ENCODE results near the gene UBE2G1. TPM values are rescaled to one million over a fixed set of nuclear protein-coding genes. Genes with fewer than 3 reads are reported as not detected.
A peak's percentile ranks its signal among the peaks of the same experiment; 100 is the strongest.

Gene UBE2G1
- total and polyA plus RNA-seq, 11 donors: 19.4 to 125 (median 94.7) TPM

- peaks cover 0 to 48% (median 28%) of the 10 kb centered on the region in 12 donors for H3K4me1 ChIP-seq
- no peaks in the 10 kb centered on the region for H3K9me3 ChIP-seq
- peak overlapping the region in 7 of 12 donors; percentile 3 to 88 (median 18) for H3K27ac ChIP-seq
- ATAC-seq (no peak), DNase-seq (no peak)
- peaks cover 0 to 94% (median 70%) of the 10 kb centered on the region in 9 donors for H3K36me3 ChIP-seq
- H3K4me3 ChIP-seq: no peak overlapping the region
- intact Hi-C loops (cut with DNase I): no loop called here
- no peaks in the 10 kb centered on the region for H3K27me3 ChIP-seq
- TF ChIP-seq POLR2A (IDR thresholded peaks at IDR 0.05) (no peak), CTCF (IDR thresholded peaks at IDR 0.05) (no peak)
- WGBS, 4 donors: 77 to 83% (median 81%) methylated on average over 8 of the region's 8 CpGs
Observed at GRCh38 chr17:4235372-4236279, 130.8 kb downstream of the UBE2G1 start.

- H3K27ac ChIP-seq: peak overlapping the region in 11 of 12 donors; percentile 47 to 88 (median 73)
- no peak for DNase-seq
- TF ChIP-seq POLR2A (IDR thresholded peaks at IDR 0.05) (no peak), CTCF (IDR thresholded peaks at IDR 0.05) (no peak)
- no peaks in the 10 kb centered on the region for H3K27me3 ChIP-seq
- H3K36me3 ChIP-seq: peaks cover 0 to 83% (median 58%) of the 10 kb centered on the region in 9 donors
- no peaks in the 10 kb centered on the region for H3K9me3 ChIP-seq
- peaks cover 0 to 61% (median 37%) of the 10 kb centered on the region in 12 donors for H3K4me1 ChIP-seq
- H3K4me3 ChIP-seq: no peak overlapping the region
- ATAC-seq: no peak
- intact Hi-C loops (cut with DNase I): loop anchor here in 2 of 10 donors (5.0 kb wide), 2 partner anchors 68 to 133 kb away; partner anchors contain the start of gene UBE2G1 (in 1 of the 2)
Observed at GRCh38 chr17:4234401-4234800, 132.1 kb downstream of the UBE2G1 start.

GRCh38 chr17:4233668-4234258 is 132.7 kb downstream of the UBE2G1 start:
- Histone ChIP-seq H3K4me3 (no peak overlapping the region), H3K4me1 (peaks cover 0 to 63% (median 39%) of the 10 kb centered on the region in 12 donors), H3K27ac (peak overlapping the region; percentile 47 to 88 (median 71)), H3K9me3 (no peaks in the 10 kb centered on the region), H3K36me3 (peaks cover 0 to 77% (median 52%) of the 10 kb centered on the region in 9 donors), H3K27me3 (no peaks in the 10 kb centered on the region)
- TF ChIP-seq POLR2A (IDR thresholded peaks at IDR 0.05): peak in 1 of 2 donors; percentile 35
- peak in 1 of 12 donors; percentile 7 for TF ChIP-seq CTCF (IDR thresholded peaks at IDR 0.05)
- ATAC-seq: peak; percentile 68 to 84 (median 74)
- 50 to 77% (median 63%) methylated on average over 7 of the region's 7 CpGs for WGBS, 4 donors
- DNase-seq: peak in 4 of 5 donors; percentile 20 to 63 (median 57)
- intact Hi-C loops (cut with DNase I): loop anchor here in 2 of 10 donors (5.0 kb wide), 2 partner anchors 69 to 134 kb away; partner anchors contain the start of gene UBE2G1 (in 1 of the 2)
